SK-N-SH (cell line): ENCODE measurements around the gene NELFA. TPM values are rescaled to one million over a fixed set of nuclear protein-coding genes. Genes with fewer than 3 reads are reported as not detected.

Source experiments
- CTCF ChIA-PET: fragments of 300-600, 350-600 bp; formaldehyde crosslinking; extraction: SDS; loops from one replicate; lab custom pipeline; 2021; lab: Yijun Ruan, JAX
- POLR2A ChIA-PET: fragments of 350-600 bp; sonication (Branson Sonifier 250); formaldehyde crosslinking; extraction: SDS; loops from one replicate; lab custom pipeline; 2020; ENCODE audit warnings: antibody characterized with exemption, inconsistent platforms; lab: Yijun Ruan, JAX
- DNase-seq: peaks from one replicate; pipeline ENCODE4 v3.0.0; 2012
- H2AFZ ChIP-seq: fragments of 200-600 bp; sonication (generic); 2 replicates; pipeline ENCODE4 v1.8.1; 2016; ENCODE audit warnings: antibody characterized with exemption, mild to moderate bottlenecking, low read depth
- H3F3A ChIP-seq: fragments of 200-600 bp; sonication (generic); replicated peaks from 2 replicates; pipeline ENCODE3; 2016; ENCODE audit warnings: antibody characterized with exemption, mild to moderate bottlenecking; ENCODE audit not compliant: insufficient read depth
- H3K27ac ChIP-seq, 2 experiments: fragments of 200-500 bp in 1 of 2; fragments of 200-600 bp in 1 of 2; sonication (Bioruptor generic) in 1 of 2; sonication (generic), shearing (Covaris generic) in 1 of 2; 2 replicates each; pipeline versions ENCODE4 v1.5.1 to v1.6.1; 2014 to 2016; ENCODE audit warnings: low read depth in 2 of 2, inconsistent platforms in 1 of 2, low read length in 1 of 2, mild to moderate bottlenecking in 1 of 2, mixed read lengths in 1 of 2
- H3K27me3 ChIP-seq: fragments of 200-600 bp; sonication (generic), shearing (Covaris generic); 2 replicates; pipeline ENCODE4 v1.6.1; 2016; ENCODE audit warnings: mixed run types; ENCODE audit not compliant: insufficient read depth
- H3K36me3 ChIP-seq, 2 experiments: fragments of 200-500 bp in 1 of 2; fragments of 200-600 bp in 1 of 2; sonication (Bioruptor generic) in 1 of 2; sonication (generic) in 1 of 2; replicated peaks in 1 of 2; 2 replicates each; pipeline versions ENCODE3 to v1.5.1; 2014 to 2016; ENCODE audit warnings: low read length in 1 of 2, mild to moderate bottlenecking in 1 of 2; ENCODE audit not compliant: insufficient read depth in 2 of 2, control insufficient read depth in 1 of 2
- H3K4me1 ChIP-seq, 2 experiments: fragments of 200-500 bp in 1 of 2; fragments of 200-600 bp in 1 of 2; sonication (Bioruptor generic) in 1 of 2; sonication (generic), shearing (Covaris generic) in 1 of 2; 2 replicates each; pipeline versions ENCODE4 v1.5.1 to v1.6.1; 2014 to 2016; ENCODE audit warnings: low read depth in 1 of 2, low read length in 1 of 2, mixed run types in 1 of 2; ENCODE audit not compliant: insufficient read depth in 2 of 2, control insufficient read depth in 1 of 2
- H3K4me2 ChIP-seq: fragments of 200-600 bp; sonication (generic), shearing (Covaris generic); 2 replicates; pipeline ENCODE4 v1.6.1; 2017; ENCODE audit warnings: mixed run types
- H3K4me3 ChIP-seq, 2 experiments: fragments of 200-500 bp in 1 of 2; fragments of 200-600 bp in 1 of 2; sonication (Bioruptor generic) in 1 of 2; sonication (generic), shearing (Covaris generic) in 1 of 2; 2 replicates each; pipeline versions ENCODE4 v1.5.1 to v1.8.1; 2014 to 2016; ENCODE audit warnings: low read depth in 2 of 2, inconsistent platforms in 1 of 2, low read length in 1 of 2, mild to moderate bottlenecking in 1 of 2, mixed read lengths in 1 of 2, moderate library complexity in 1 of 2
- H3K79me2 ChIP-seq: fragments of 200-600 bp; sonication (generic); 2 replicates; pipeline ENCODE4 v1.8.1; 2017; ENCODE audit warnings: mild to moderate bottlenecking; ENCODE audit not compliant: insufficient read depth
- H3K9ac ChIP-seq: fragments of 200-600 bp; sonication (generic); 2 replicates; pipeline ENCODE4 v1.6.1; 2017; ENCODE audit warnings: mixed run types
- H3K9me2 ChIP-seq: fragments of 200-600 bp; sonication (generic); 2 replicates; pipeline ENCODE4 v1.6.1; 2017; ENCODE audit warnings: mixed run types
- H3K9me3 ChIP-seq: fragments of 200-600 bp; sonication (generic); 2 replicates; pipeline ENCODE4 v1.6.1; 2017; ENCODE audit warnings: mixed run types, mild to moderate bottlenecking, moderate library complexity
- H4K20me1 ChIP-seq: fragments of 200-600 bp; sonication (generic); 2 replicates; pipeline ENCODE4 v1.6.1; 2017; ENCODE audit warnings: mild to moderate bottlenecking, mixed run types; ENCODE audit not compliant: insufficient read depth
- ELF1 ChIP-seq: IDR thresholded peaks from 2 replicates; pipeline ENCODE4 v1.4.0; 2012
- EZH2phosphoT487 ChIP-seq: fragments of 200-600 bp; sonication (generic); IDR thresholded peaks from 2 replicates; pipeline ENCODE4 v1.6.1; 2017; ENCODE audit warnings: low read depth, mixed run types, mild to moderate bottlenecking, antibody characterized with exemption, moderate library complexity, borderline replicate concordance
- NRF1 ChIP-seq: IDR thresholded peaks from 2 replicates; pipeline ENCODE4 v1.6.1; 2012; ENCODE audit warnings: low read depth, mild to moderate bottlenecking, low read length
- PBX3 ChIP-seq: IDR thresholded peaks from 2 replicates; pipeline ENCODE4; 2012
- SMC3 ChIP-seq: IDR thresholded peaks from 2 replicates; pipeline ENCODE4 v1.6.1; 2012; ENCODE audit warnings: low read depth, low read length, improper control_type of control experiment
- TCF12 ChIP-seq: IDR thresholded peaks from 2 replicates; pipeline ENCODE4 v1.4.0; 2012
- TEAD4 ChIP-seq: IDR thresholded peaks from 2 replicates; pipeline ENCODE4 v1.4.0; 2012; ENCODE audit warnings: mild to moderate bottlenecking, borderline replicate concordance; ENCODE audit not compliant: insufficient read depth
- YY1 ChIP-seq: IDR thresholded peaks from 2 replicates; pipeline ENCODE4 v1.4.0; 2012; ENCODE audit warnings: low read depth, mild to moderate bottlenecking
- WGBS: methylation state at CpG from one replicate; pipeline ENCODE4 v1.1.6; 2017; ENCODE audit warnings: low lambda C conversion rate; 5-methylcytosine and 5-hydroxymethylcytosine counted together
- polyA plus RNA-seq, 3 experiments: library from polyadenylated mRNA; depleted of rRNA; stranded (reverse); fragments of >200 nt; gene quantifications; 2 replicates each; pipeline ENCODE4 v1.2.3, GENCODE V29; 2012
- TF ChIP-seq, protein P1 (sequence below): fragments of 150-350 bp; IDR thresholded peaks from 2 replicates; pipeline ENCODE4 v1.6.1; 2016; ENCODE audit warnings: mild to moderate bottlenecking, low read depth, low read length
- TF ChIP-seq, protein P2 (sequence below): IDR thresholded peaks from 2 replicates; pipeline ENCODE4 v1.4.0; 2012; ENCODE audit warnings: low read depth

The NELFA gene
- polyA plus RNA-seq, 1 of the 3 experiments (the other 2 are of a cell fraction), result 26.8 TPM

DNA sequence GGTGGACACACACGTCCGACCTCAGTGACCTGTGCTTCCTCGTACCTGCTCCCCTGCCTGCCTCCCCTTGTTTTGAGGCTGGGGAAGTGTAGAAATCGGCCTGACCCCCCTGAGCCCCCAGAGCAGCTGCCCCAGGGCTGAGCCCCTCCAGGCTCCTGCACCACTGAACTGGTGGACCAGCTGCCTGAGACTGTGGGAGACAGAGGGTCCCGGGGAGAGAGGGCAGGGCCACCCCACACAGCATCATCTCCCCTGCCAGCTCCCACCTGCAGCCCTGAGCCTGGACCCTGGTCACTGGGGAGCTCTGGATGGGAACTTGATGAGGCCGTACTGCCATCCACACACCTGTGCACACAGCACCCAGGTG, 35.3 kb upstream of the NELFA start:
- Histone ChIP-seq H3K9me3 (no peaks in the 10 kb centered on the region), H2AFZ (no peak overlapping the region), H3F3A (peaks cover 8% of the 10 kb centered on the region), H3K4me2 (no peak overlapping the region), H3K4me3 (no peak overlapping the region), H4K20me1 (peaks cover 8% of the 10 kb centered on the region; the same call in 1 of the 2 replicates), H3K9me2 (no peaks in the 10 kb centered on the region), H3K27ac (no peak overlapping the region), H3K4me1 (peaks cover 0 to 7% of the 10 kb centered on the region in 2 experiments; a peak in 1 of 4 replicates), H3K36me3 (no peaks in the 10 kb centered on the region), H3K79me2 (peaks cover 5% of the 10 kb centered on the region; the same call in 1 of the 2 replicates), H3K9ac (no peak overlapping the region), H3K27me3 (no peaks in the 10 kb centered on the region)
- ChIA-PET CTCF (interaction anchor here (1.1 to 1.3 kb wide), 3 partner anchors 12 to 176 kb away, joined by 3 to 5 read pairs (median 3); no protein-coding TSS in a partner anchor), POLR2A (no interaction called here)
- 91% methylated on average over 4 of the region's 6 CpGs for WGBS
- no peak for DNase-seq
- TF ChIP-seq NRF1, result no peak
- TF ChIP-seq EZH2phosphoT487, result no peak
- TF ChIP-seq, protein P1, sequence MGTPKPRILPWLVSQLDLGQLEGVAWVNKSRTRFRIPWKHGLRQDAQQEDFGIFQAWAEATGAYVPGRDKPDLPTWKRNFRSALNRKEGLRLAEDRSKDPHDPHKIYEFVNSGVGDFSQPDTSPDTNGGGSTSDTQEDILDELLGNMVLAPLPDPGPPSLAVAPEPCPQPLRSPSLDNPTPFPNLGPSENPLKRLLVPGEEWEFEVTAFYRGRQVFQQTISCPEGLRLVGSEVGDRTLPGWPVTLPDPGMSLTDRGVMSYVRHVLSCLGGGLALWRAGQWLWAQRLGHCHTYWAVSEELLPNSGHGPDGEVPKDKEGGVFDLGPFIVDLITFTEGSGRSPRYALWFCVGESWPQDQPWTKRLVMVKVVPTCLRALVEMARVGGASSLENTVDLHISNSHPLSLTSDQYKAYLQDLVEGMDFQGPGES, result no peak

- CTCF ChIA-PET, result interaction anchor here (1.1 to 1.3 kb wide), 2 partner anchors 34 to 176 kb away, joined by 3 to 5 read pairs; no protein-coding TSS in a partner anchor
- no peak overlapping the region for H3K9ac ChIP-seq
- POLR2A ChIA-PET, result no interaction called here
- TF ChIP-seq TCF12, result no peak
- TF ChIP-seq PBX3, result no peak
- DNase-seq, result no peak
- H3K27me3 ChIP-seq, result no peaks in the 10 kb centered on the region
- H3K27ac ChIP-seq, result no peak overlapping the region
- H3K4me1 ChIP-seq, result peaks cover 0 to 7% of the 10 kb centered on the region in 2 experiments; a peak in 1 of 4 replicates
- 85% methylated on average over 4 of the region's 18 CpGs for WGBS
- peaks cover 12% of the 10 kb centered on the region for H3F3A ChIP-seq
- no peaks in the 10 kb centered on the region for H3K9me3 ChIP-seq
- H4K20me1 ChIP-seq, result peaks cover 8% of the 10 kb centered on the region; the same call in 1 of the 2 replicates
- H3K9me2 ChIP-seq, result no peaks in the 10 kb centered on the region
- H2AFZ ChIP-seq, result no peak overlapping the region
- no peak overlapping the region; a peak in 1 of 4 replicates for H3K4me3 ChIP-seq
- peaks cover 5% of the 10 kb centered on the region; the same call in 1 of the 2 replicates for H3K79me2 ChIP-seq
- no peak overlapping the region for H3K4me2 ChIP-seq
- H3K36me3 ChIP-seq, result no peaks in the 10 kb centered on the region
These were observed 34.8 kb upstream of the NELFA start for GRCh38 chr4:2043396-2044118.

GRCh38 chr4:2042947-2043395, 34.2 kb upstream of the NELFA start:
- DNase-seq, result no peak
- peaks cover 0 to 7% of the 10 kb centered on the region in 2 experiments; a peak in 1 of 4 replicates for H3K4me1 ChIP-seq
- H4K20me1 ChIP-seq, result peaks cover 8% of the 10 kb centered on the region; the same call in 1 of the 2 replicates
- H3F3A ChIP-seq, result peaks cover 12% of the 10 kb centered on the region
- 72% methylated on average over 5 of the region's 8 CpGs for WGBS
- POLR2A ChIA-PET, result no interaction called here
- H3K9me2 ChIP-seq, result no peaks in the 10 kb centered on the region
- H3K4me3 ChIP-seq, result peak overlapping the region; percentile 76 to 78; a peak in 3 of 4 replicates
- no peak overlapping the region for H3K9ac ChIP-seq
- no peaks in the 10 kb centered on the region for H3K27me3 ChIP-seq
- H3K4me2 ChIP-seq, result peak overlapping the region; percentile 94
- no peaks in the 10 kb centered on the region for H3K9me3 ChIP-seq
- CTCF ChIA-PET, result interaction anchor here (1.1 to 1.3 kb wide), 2 partner anchors 33 to 177 kb away, joined by 3 to 5 read pairs; no protein-coding TSS in a partner anchor
- no peak for TF ChIP-seq NRF1
- TF ChIP-seq ELF1, result no peak
- TF ChIP-seq YY1, result no peak
- TF ChIP-seq SMC3, result no peak
- TF ChIP-seq, protein P2, sequence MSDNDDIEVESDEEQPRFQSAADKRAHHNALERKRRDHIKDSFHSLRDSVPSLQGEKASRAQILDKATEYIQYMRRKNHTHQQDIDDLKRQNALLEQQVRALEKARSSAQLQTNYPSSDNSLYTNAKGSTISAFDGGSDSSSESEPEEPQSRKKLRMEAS, result no peak
- TF ChIP-seq TEAD4, result no peak
- TF ChIP-seq, all 33 proteins: peak for 0
- Histone ChIP-seq H3K79me2 (peaks cover 5% of the 10 kb centered on the region; the same call in 1 of the 2 replicates), H3K27ac (no peak overlapping the region), H2AFZ (no peak overlapping the region), H3K36me3 (no peaks in the 10 kb centered on the region)
